Liver (tissue), 9 donors: ENCODE data around the gene FA2H. TPM values are rescaled to one million over a fixed set of nuclear protein-coding genes. Genes with fewer than 3 reads are reported as not detected.

Experiments used
- DNase-seq: peaks from one replicate; pipeline ENCODE4 v3.0.0-alpha.2; 2017; ENCODE audit warnings: low spot score
- H3K27ac ChIP-seq, 2 donors: one replicate each; pipeline ENCODE4 v1.7.0; 2013; ENCODE audit warnings: inconsistent platforms in 2 of 2, low read length in 2 of 2, control low read depth in 1 of 2, low read depth in 1 of 2, mild to moderate bottlenecking in 1 of 2
- H3K27me3 ChIP-seq, 4 donors: one replicate each; pipeline versions ENCODE4 v1.6.1 to v1.7.0; 2013; ENCODE audit warnings: low read length in 3 of 4, inconsistent platforms in 1 of 4, mild to moderate bottlenecking in 1 of 4, moderate library complexity in 1 of 4; ENCODE audit not compliant: control insufficient read depth in 4 of 4, insufficient read depth in 4 of 4
- H3K36me3 ChIP-seq, 4 donors: one replicate each; pipeline versions ENCODE4 v1.6.1 to v1.7.0; 2013; ENCODE audit warnings: low read length in 3 of 4, mild to moderate bottlenecking in 3 of 4, low read depth in 1 of 4, moderate library complexity in 1 of 4; ENCODE audit not compliant: control insufficient read depth in 4 of 4, insufficient read depth in 3 of 4
- H3K4me1 ChIP-seq, 4 donors: one replicate each; pipeline versions ENCODE4 v1.6.1 to v1.7.0; 2013; ENCODE audit warnings: low read length in 3 of 4, mild to moderate bottlenecking in 3 of 4, moderate library complexity in 1 of 4; ENCODE audit not compliant: control insufficient read depth in 4 of 4, insufficient read depth in 4 of 4
- H3K4me3 ChIP-seq, 3 donors: one replicate each; pipeline versions ENCODE4 v1.6.1 to v1.7.0; 2013; ENCODE audit warnings: low read length in 3 of 3, control low read depth in 1 of 3, low read depth in 1 of 3, mild to moderate bottlenecking in 1 of 3
- H3K9ac ChIP-seq, 2 donors: one replicate each; pipeline ENCODE4 v1.7.0; 2013; ENCODE audit warnings: low read length in 2 of 2, mild to moderate bottlenecking in 2 of 2, moderate library complexity in 2 of 2, control low read depth in 1 of 2, low read depth in 1 of 2
- H3K9me3 ChIP-seq, 4 donors: one replicate each; pipeline versions ENCODE4 v1.6.1 to v1.7.0; 2013; ENCODE audit warnings: low read length in 3 of 4; ENCODE audit not compliant: control insufficient read depth in 4 of 4
- EGR1 ChIP-seq, 2 donors: IDR thresholded peaks; 2 replicates each; pipeline ENCODE4 v1.6.1; 2016 to 2018; ENCODE audit warnings: antibody characterized with exemption in 2 of 2, low read depth in 2 of 2
- FOXA1 ChIP-seq: IDR thresholded peaks from 2 replicates; pipeline ENCODE4 v1.6.1; 2016; ENCODE audit warnings: antibody characterized with exemption
- FOXA2 ChIP-seq: IDR thresholded peaks from 2 replicates; pipeline ENCODE4 v1.6.1; 2016; ENCODE audit warnings: antibody characterized with exemption
- GABPA ChIP-seq, 2 donors: IDR thresholded peaks in 1 of 2; conservative IDR thresholded peaks in 1 of 2; 2 replicates each; pipeline ENCODE4 v1.6.1; 2016; ENCODE audit warnings: antibody characterized with exemption in 2 of 2, mild to moderate bottlenecking in 1 of 2, moderate library complexity in 1 of 2
- HNF4A ChIP-seq, 2 donors: conservative IDR thresholded peaks; 2 replicates each; pipeline ENCODE4 v1.6.1; 2016; ENCODE audit warnings: antibody characterized with exemption in 2 of 2, mild to moderate bottlenecking in 2 of 2
- HNF4G ChIP-seq: IDR thresholded peaks from 2 replicates; pipeline ENCODE4 v1.6.1; 2016; ENCODE audit warnings: antibody characterized with exemption
- JUND ChIP-seq, 2 donors: IDR thresholded peaks; 2 replicates each; pipeline ENCODE4 v1.6.1; 2016; ENCODE audit warnings: antibody characterized with exemption in 2 of 2
- NR2F2 ChIP-seq: IDR thresholded peaks from 2 replicates; pipeline ENCODE4 v1.6.1; 2016; ENCODE audit warnings: antibody characterized with exemption
- RAD21 ChIP-seq, 2 donors: IDR thresholded peaks; 2 replicates each; pipeline ENCODE4 v1.6.1; 2016; ENCODE audit warnings: antibody characterized with exemption in 2 of 2, mild to moderate bottlenecking in 2 of 2
- RXRA ChIP-seq, 2 donors: IDR thresholded peaks; 2 replicates each; pipeline ENCODE4 v1.6.1; 2017 to 2018; ENCODE audit warnings: antibody characterized with exemption in 2 of 2, mild to moderate bottlenecking in 1 of 2
- SP1 ChIP-seq: IDR thresholded peaks from 2 replicates; pipeline ENCODE4 v1.6.1; 2018; ENCODE audit warnings: antibody characterized with exemption, mild to moderate bottlenecking
- TAF1 ChIP-seq: conservative IDR thresholded peaks from 2 replicates; pipeline ENCODE4 v1.6.1; 2016; ENCODE audit warnings: antibody characterized with exemption, mild to moderate bottlenecking
- YY1 ChIP-seq: IDR thresholded peaks from 2 replicates; pipeline ENCODE4 v1.6.1; 2016; ENCODE audit warnings: antibody characterized with exemption, mild to moderate bottlenecking
- WGBS: extraction: QIAGEN DNeasy Blood & Tissue Kit; methylation state at CpG from one replicate; pipeline ENCODE4 v1.1.7; 2013; 5-methylcytosine and 5-hydroxymethylcytosine counted together
- polyA plus RNA-seq, 2 donors: library from polyadenylated mRNA; stranded (reverse) in 1 of 2; unstranded in 1 of 2; fragments of 200-250 nt in 1 of 2; fragments of >200 nt in 1 of 2; fragmentation: Nextera tagmentation in 1 of 2; extraction: Ambion mirVana in 1 of 2; gene quantifications; one replicate each; pipeline versions ENCODE4 v1.2.1 to v1.2.3, GENCODE V29; 2013 to 2015
- total RNA-seq, 2 donors: library from RNA; depleted of rRNA; stranded (reverse); fragments of >200 nt; gene quantifications; one replicate each; pipeline ENCODE4 v1.2.3, GENCODE V29; 2014
- TF ChIP-seq, protein P1 (sequence below): IDR thresholded peaks from 2 replicates; pipeline ENCODE4 v1.6.1; 2016; ENCODE audit warnings: antibody characterized with exemption
- TF ChIP-seq, protein P2 (sequence below): IDR thresholded peaks from 2 replicates; pipeline ENCODE4 v1.6.1; 2016; ENCODE audit warnings: antibody characterized with exemption
- TF ChIP-seq, protein P3 (sequence below): IDR thresholded peaks from 2 replicates; pipeline ENCODE4 v1.6.1; 2016; ENCODE audit warnings: antibody characterized with exemption, mild to moderate bottlenecking
- donor health status: healthy.
- donor health status: healthy.
- donor health status: healthy.
- donor health status: healthy.
- donor health status: healthy.

FA2H gene
- total and polyA plus RNA-seq, 4 donors, result 0.02 to 0.17 (median 0.14) TPM; not detected in 1

DNA sequence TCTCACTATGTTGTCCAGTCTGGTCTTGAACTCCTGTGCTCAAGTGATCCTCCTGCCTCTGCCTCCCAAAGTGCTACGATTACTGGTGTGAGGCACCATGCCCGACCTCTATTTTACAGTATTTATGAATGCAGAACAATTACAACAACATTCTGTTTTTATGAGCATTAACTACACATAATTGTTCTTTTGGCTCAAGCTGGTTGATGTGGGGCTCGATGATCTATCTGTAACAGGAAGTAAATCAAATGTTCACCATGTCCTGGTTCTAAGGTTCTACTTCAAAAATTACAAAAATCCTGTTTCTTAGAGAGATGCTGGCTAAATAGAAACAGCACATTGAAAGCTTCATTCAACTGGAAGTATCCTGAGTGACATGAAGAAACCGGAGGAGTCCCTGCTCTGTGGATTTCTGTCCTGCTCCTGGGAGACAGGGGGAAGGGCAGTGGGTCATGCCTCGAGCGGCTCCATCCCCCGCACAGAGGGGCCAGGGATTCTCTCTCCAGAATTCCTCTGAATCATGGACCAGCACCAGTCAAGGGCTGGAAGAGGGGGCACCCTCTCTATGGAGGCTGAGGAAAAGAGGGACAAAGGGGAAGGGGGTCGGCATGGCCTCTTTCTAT is 31.5 kb downstream of the FA2H start:
- Histone ChIP-seq H3K27me3 (no peaks in the 10 kb centered on the region), H3K9me3 (no peaks in the 10 kb centered on the region), H3K4me3 (no peak overlapping the region), H3K36me3 (no peaks in the 10 kb centered on the region), H3K9ac (no peak overlapping the region), H3K4me1 (no peaks in the 10 kb centered on the region), H3K27ac (no peak overlapping the region)
- TF ChIP-seq RAD21 (IDR thresholded peaks at IDR 0.05) (no peak), RXRA (IDR thresholded peaks at IDR 0.05) (no peak), NR2F2 (no peak), HNF4G (no peak), JUND (IDR thresholded peaks at IDR 0.05) (no peak), HNF4A (conservative IDR thresholded peaks at IDR 0.05) (no peak), YY1 (no peak), GABPA (IDR thresholded peaks at IDR 0.05 in 1 of 2, conservative IDR thresholded peaks at IDR 0.05 in 1 of 2) (no peak), SP1 (no peak), FOXA1 (no peak), EGR1 (IDR thresholded peaks at IDR 0.05; ENCODE audit: low read depth in 2 of 2) (no peak)
- TF ChIP-seq, protein P1, sequence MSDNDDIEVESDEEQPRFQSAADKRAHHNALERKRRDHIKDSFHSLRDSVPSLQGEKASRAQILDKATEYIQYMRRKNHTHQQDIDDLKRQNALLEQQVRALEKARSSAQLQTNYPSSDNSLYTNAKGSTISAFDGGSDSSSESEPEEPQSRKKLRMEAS, result no peak
- no peak for DNase-seq
- 53% methylated on average over 8 of the region's 8 CpGs for WGBS

DNA sequence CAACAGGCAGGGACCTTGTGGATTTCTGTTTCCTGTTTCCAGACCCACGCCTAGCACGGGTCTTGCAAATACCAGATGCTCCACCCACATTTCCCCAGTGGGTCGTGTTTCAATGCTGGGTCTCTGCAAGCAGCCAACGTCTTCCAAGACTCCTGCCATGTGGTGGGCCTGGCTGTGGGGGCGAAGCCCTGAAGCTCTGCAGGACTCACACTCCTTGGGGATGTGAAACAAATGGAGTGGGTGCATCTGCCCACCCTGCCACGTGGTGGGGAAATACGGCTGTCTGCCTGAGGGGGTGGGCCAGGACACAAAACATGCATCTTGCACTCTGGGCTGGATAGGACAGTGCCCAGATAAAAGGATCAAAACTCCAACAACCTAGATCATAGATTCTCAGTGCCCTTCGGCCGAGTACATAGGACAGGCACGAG is 32.6 kb downstream of the FA2H start:
- Histone ChIP-seq H3K27me3 (peaks cover 0 to 4% (median 0%) of the 10 kb centered on the region in 4 donors), H3K4me3 (no peak overlapping the region), H3K4me1 (no peaks in the 10 kb centered on the region), H3K27ac (no peak overlapping the region), H3K36me3 (no peaks in the 10 kb centered on the region), H3K9me3 (no peaks in the 10 kb centered on the region), H3K9ac (no peak overlapping the region)
- no peak for DNase-seq
- no peak for TF ChIP-seq RXRA (IDR thresholded peaks at IDR 0.05)
- 49% methylated on average over 10 of the region's 10 CpGs for WGBS

DNA sequence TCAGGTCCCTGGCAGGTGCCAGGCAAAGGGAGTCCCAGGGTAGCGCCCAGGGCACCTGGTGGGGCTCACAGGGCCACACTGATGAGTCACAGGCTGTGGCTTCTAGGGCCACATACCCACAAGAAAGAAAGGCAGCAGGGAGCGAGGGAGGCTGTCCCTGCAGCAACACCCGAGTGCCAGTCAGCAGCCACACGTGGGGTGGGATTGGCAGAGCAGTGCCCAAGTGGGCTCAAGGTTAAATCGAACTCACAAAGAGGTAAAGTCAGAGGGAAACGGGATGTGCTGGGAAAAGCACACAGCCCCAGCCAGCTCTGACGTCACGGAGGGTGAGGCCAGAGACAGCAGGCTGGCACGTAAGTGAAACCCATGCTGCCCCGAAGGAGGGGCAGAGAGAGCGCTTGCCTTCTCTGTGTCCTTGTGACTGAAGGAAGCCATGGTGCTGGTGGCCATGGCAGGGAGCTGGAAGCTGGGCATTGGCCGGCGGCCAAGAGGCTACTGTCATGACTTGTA is 33.8 kb downstream of the FA2H start:
- peaks cover 0 to 4% (median 0%) of the 10 kb centered on the region in 4 donors for H3K27me3 ChIP-seq
- H3K36me3 ChIP-seq, result no peaks in the 10 kb centered on the region
- no peak overlapping the region for H3K27ac ChIP-seq
- TF ChIP-seq RXRA (IDR thresholded peaks at IDR 0.05), result no peak
- TF ChIP-seq YY1, result no peak
- no peak for TF ChIP-seq JUND (IDR thresholded peaks at IDR 0.05)
- no peak for TF ChIP-seq NR2F2
- DNase-seq, result no peak
- H3K9me3 ChIP-seq, result no peaks in the 10 kb centered on the region
- no peak overlapping the region for H3K9ac ChIP-seq
- no peaks in the 10 kb centered on the region for H3K4me1 ChIP-seq
- H3K4me3 ChIP-seq, result no peak overlapping the region
- 72% methylated on average over 13 of the region's 13 CpGs for WGBS

DNA sequence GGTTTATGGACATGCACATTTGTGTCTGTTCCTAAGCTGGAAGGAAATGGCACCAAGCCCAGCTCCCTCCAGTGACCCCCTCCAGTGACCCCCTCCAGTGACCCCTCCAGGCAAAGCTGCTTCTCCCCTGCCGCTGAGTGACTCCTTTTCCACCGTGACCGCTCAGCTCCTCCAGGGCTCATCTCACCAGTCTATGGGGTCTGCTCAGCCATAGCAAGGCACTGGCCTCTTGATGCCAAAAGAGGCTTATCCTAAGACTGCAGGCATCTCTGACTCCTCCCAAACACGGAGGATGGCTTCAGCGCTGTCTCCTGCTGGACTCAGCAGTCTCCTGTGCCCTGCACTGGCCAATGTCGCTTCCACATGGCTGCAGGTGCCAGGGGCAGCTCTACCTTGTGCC is 35.3 kb downstream of the FA2H start:
- Histone ChIP-seq H3K36me3 (no peaks in the 10 kb centered on the region), H3K27ac (no peak overlapping the region), H3K9ac (no peak overlapping the region), H3K9me3 (no peaks in the 10 kb centered on the region), H3K4me3 (no peak overlapping the region), H3K27me3 (peaks cover 0 to 4% (median 0%) of the 10 kb centered on the region in 4 donors), H3K4me1 (no peaks in the 10 kb centered on the region)
- 88% methylated on average over 6 of the region's 6 CpGs for WGBS
- no peak for DNase-seq
- TF ChIP-seq SP1, result no peak
- no peak for TF ChIP-seq TAF1
- TF ChIP-seq HNF4G, result no peak
- TF ChIP-seq NR2F2, result no peak
- TF ChIP-seq FOXA2, result no peak
- no peak for TF ChIP-seq RAD21 (IDR thresholded peaks at IDR 0.05)
- TF ChIP-seq RXRA (IDR thresholded peaks at IDR 0.05), result no peak
- TF ChIP-seq GABPA (IDR thresholded peaks at IDR 0.05 in 1 of 2, conservative IDR thresholded peaks at IDR 0.05 in 1 of 2), result no peak
- TF ChIP-seq, protein P2, sequence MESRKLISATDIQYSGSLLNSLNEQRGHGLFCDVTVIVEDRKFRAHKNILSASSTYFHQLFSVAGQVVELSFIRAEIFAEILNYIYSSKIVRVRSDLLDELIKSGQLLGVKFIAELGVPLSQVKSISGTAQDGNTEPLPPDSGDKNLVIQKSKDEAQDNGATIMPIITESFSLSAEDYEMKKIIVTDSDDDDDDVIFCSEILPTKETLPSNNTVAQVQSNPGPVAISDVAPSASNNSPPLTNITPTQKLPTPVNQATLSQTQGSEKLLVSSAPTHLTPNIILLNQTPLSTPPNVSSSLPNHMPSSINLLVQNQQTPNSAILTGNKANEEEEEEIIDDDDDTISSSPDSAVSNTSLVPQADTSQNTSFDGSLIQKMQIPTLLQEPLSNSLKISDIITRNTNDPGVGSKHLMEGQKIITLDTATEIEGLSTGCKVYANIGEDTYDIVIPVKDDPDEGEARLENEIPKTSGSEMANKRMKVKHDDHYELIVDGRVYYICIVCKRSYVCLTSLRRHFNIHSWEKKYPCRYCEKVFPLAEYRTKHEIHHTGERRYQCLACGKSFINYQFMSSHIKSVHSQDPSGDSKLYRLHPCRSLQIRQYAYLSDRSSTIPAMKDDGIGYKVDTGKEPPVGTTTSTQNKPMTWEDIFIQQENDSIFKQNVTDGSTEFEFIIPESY, result no peak
- TF ChIP-seq FOXA1, result no peak
- TF ChIP-seq HNF4A (conservative IDR thresholded peaks at IDR 0.05), result no peak
- TF ChIP-seq, protein P3, sequence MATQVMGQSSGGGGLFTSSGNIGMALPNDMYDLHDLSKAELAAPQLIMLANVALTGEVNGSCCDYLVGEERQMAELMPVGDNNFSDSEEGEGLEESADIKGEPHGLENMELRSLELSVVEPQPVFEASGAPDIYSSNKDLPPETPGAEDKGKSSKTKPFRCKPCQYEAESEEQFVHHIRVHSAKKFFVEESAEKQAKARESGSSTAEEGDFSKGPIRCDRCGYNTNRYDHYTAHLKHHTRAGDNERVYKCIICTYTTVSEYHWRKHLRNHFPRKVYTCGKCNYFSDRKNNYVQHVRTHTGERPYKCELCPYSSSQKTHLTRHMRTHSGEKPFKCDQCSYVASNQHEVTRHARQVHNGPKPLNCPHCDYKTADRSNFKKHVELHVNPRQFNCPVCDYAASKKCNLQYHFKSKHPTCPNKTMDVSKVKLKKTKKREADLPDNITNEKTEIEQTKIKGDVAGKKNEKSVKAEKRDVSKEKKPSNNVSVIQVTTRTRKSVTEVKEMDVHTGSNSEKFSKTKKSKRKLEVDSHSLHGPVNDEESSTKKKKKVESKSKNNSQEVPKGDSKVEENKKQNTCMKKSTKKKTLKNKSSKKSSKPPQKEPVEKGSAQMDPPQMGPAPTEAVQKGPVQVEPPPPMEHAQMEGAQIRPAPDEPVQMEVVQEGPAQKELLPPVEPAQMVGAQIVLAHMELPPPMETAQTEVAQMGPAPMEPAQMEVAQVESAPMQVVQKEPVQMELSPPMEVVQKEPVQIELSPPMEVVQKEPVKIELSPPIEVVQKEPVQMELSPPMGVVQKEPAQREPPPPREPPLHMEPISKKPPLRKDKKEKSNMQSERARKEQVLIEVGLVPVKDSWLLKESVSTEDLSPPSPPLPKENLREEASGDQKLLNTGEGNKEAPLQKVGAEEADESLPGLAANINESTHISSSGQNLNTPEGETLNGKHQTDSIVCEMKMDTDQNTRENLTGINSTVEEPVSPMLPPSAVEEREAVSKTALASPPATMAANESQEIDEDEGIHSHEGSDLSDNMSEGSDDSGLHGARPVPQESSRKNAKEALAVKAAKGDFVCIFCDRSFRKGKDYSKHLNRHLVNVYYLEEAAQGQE, result no peak
- TF ChIP-seq, protein P1, result no peak
